RWPE1 (cell line): ENCODE results near the gene GLIPR1L2.

Source experiments
- CTCF ChIA-PET: fragments of 350-600 bp; sonication (Branson Sonifier 250); formaldehyde crosslinking; extraction: SDS; loops from one replicate; lab custom pipeline; 2021; lab: Yijun Ruan, JAX
- POLR2A ChIA-PET: fragments of 400-600 bp; formaldehyde crosslinking; extraction: SDS; loops from one replicate; lab custom pipeline; 2020; ENCODE audit warnings: antibody characterized with exemption; ENCODE audit not compliant: low non-redundant PET; lab: Yijun Ruan, JAX
- DNase-seq: peaks from one replicate; pipeline ENCODE4 v3.0.0; 2012; ENCODE audit warnings: low spot score
- H3K27ac ChIP-seq: fragments of 450-650 bp; 2 replicates; pipeline ENCODE4 v1.5.1; 2017
- CTCF ChIP-seq: fragments of 450-650 bp; conservative IDR thresholded peaks from 2 replicates; pipeline ENCODE4 v1.5.1; 2017; ENCODE audit warnings: low read depth, mild to moderate bottlenecking

Gene GLIPR1L2

GRCh38 chr12:75459755-75460154, 68.9 kb downstream of the GLIPR1L2 start:
- H3K27ac ChIP-seq: no peak overlapping the region
- DNase-seq: no peak
- TF ChIP-seq CTCF: no peak
- CTCF ChIA-PET: interaction anchor here (0.6 to 0.9 kb wide), 2 partner anchors 12 to 610 kb away, joined by 3 read pairs; no protein-coding TSS in a partner anchor
- POLR2A ChIA-PET: no interaction called here

DNA sequence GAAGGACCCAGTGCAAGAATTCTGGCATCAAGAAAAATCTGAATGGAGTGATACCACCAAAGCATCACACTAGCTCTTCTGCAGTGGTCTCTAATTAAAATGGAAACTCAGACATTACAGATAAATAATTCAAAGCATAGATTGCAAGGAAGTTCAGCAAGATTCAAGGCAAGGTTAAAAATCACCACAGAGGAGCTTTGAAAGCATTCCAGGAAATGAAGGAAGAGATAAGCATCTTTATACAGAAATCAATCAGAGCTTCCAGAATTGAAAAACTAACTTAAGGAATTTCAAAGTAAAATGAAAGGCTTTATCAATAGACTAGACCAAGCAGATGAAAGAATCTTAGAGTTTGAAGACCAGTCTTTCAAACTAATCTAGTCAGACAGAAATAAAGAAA, 69.3 kb downstream of the GLIPR1L2 start:
- no peak for TF ChIP-seq CTCF
- CTCF ChIA-PET: interaction anchor here (0.9 to 1.2 kb wide), 2 partner anchors 12 to 20 kb away, joined by 3 to 4 read pairs; partner anchors contain the start of gene GLIPR1
- DNase-seq: no peak
- POLR2A ChIA-PET: no interaction called here
- no peak overlapping the region for H3K27ac ChIP-seq

DNA sequence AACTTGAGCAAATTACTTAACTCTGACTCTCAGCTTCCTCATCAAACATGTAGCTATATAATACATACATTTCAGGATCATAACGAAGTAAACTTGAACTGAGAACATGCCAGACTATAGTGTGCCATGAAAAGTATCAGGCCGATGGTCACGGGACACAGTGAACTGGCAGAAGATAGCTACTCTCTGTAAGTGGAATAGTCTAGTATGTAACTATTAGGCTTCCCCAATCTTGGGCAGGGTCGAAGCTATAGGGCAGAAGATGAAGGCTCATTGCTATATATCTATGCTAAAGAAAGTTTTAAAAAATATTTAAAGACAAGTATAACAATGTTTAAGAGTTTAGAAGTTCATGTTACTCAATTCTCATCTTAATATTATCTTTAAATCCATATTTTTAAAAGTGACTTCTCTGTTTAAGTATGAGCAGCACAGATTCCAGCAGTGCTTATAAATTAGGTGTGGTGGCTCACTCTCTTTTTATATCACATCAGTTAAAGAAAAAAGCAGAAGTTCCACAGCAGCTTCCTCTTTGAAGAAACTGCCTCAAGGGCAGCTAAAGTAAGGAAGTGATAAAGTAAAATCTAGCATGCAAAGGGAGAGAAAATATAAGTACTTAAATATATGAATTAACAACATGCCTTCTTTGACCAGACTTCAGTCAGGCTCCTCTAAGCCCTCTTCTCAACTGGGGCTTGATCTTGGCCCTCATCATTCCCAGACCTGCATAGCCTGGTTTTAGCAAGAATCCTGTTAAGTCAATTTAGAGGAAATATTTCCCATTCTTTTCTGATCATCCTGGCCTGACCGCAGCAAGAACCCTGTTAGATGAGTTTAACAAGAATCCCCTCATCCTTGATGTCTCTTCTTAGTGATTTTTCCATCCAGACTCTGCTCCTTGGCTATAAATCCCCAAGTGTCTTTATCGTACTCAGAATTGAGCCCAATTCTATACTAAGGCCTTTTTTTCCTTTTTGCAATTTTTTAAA, 81.3 kb downstream of the GLIPR1L2 start:
- ChIA-PET POLR2A (no interaction called here), CTCF (interaction anchor here (0.6 kb wide), 1 partner anchor 12 kb away, joined by 3 read pairs; no protein-coding TSS in a partner anchor)
- no peak overlapping the region for H3K27ac ChIP-seq
- no peak for TF ChIP-seq CTCF
- no peak for DNase-seq

- no peak for TF ChIP-seq CTCF
Observed at GRCh38 chr12:75474116-75474515, 83.2 kb downstream of the GLIPR1L2 start.

GRCh38 chr12:75476071-75476470, 85.2 kb downstream of the GLIPR1L2 start:
- H3K27ac ChIP-seq: no peak overlapping the region
- POLR2A ChIA-PET: no interaction called here
- no peak for DNase-seq
- CTCF ChIA-PET: no interaction called here
- no peak for TF ChIP-seq CTCF

More at GRCh38 chr12:75474116-75474515, 83.2 kb downstream of the GLIPR1L2 start:
- no peak for DNase-seq
- ChIA-PET CTCF (no interaction called here), POLR2A (no interaction called here)
- H3K27ac ChIP-seq: no peak overlapping the region

DNA sequence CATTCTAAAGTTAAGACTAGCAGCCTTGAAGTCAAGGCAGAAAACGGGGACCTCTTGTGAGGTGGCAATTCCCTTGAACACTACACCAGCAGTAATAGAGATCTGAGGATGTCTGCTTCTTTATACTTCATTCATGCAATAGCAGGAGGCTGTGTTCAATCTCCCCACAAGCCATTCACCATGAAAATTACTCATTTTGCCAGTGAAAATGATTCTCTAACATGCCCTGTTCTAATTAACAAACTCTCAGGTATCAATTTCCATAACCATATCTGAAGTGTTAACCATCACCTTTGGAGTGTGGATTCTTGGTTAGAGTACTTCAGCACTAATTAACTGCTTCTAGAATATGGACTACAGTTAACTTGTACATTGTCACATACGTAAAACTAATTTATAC, 86.2 kb downstream of the GLIPR1L2 start:
- ChIA-PET POLR2A (no interaction called here), CTCF (interaction anchor here (0.6 kb wide), 1 partner anchor 1471 kb away, joined by 3 read pairs; no protein-coding TSS in a partner anchor)
- no peak overlapping the region for H3K27ac ChIP-seq
- TF ChIP-seq CTCF: no peak
- no peak for DNase-seq
